ENCODE results near the gene RMND5B.
A peak's percentile ranks its signal among the peaks of the same experiment; 100 is the strongest.
"Not testable (repeated sequence)": the region's sequence is repeated elsewhere in the genome, so short reads cannot be mapped to it uniquely, and the experiment has no call there.

Gene RMND5B

GRCh38 chr5:178117923-178118701, 12.7 kb upstream of the RMND5B start:
- Mint-ChIP-seq H3K4me3 (no peak overlapping the region), H3K27ac (no peak overlapping the region), H3K4me1 (ENCODE audit: low read depth) (peaks cover 33% of the 10 kb centered on the region), H3K27me3 (ENCODE audit: low read depth) (peaks cover 10% of the 10 kb centered on the region), H3K36me3 (ENCODE audit: low read depth) (no peaks in the 10 kb centered on the region), H3K9me3 (no peaks in the 10 kb centered on the region)
- no peak for DNase-seq (ENCODE audit: low spot score)

- Mint-ChIP-seq H3K4me3 (no peak overlapping the region), H3K36me3 (ENCODE audit: low read depth) (no peaks in the 10 kb centered on the region), H3K4me1 (ENCODE audit: low read depth) (peaks cover 24% of the 10 kb centered on the region), H3K27me3 (ENCODE audit: low read depth) (no peaks in the 10 kb centered on the region), H3K9me3 (no peaks in the 10 kb centered on the region), H3K27ac (no peak overlapping the region)
- no peak for DNase-seq (ENCODE audit: low spot score)
Observed at GRCh38 chr5:178119915-178120606, 10.8 kb upstream of the RMND5B start.

- Mint-ChIP-seq H3K4me3 (no peak overlapping the region), H3K36me3 (ENCODE audit: low read depth) (no peaks in the 10 kb centered on the region), H3K4me1 (ENCODE audit: low read depth) (peaks cover 21% of the 10 kb centered on the region), H3K9me3 (no peaks in the 10 kb centered on the region), H3K27me3 (ENCODE audit: low read depth) (no peaks in the 10 kb centered on the region), H3K27ac (no peak overlapping the region)
- DNase-seq (ENCODE audit: low spot score) = peak; percentile 59
Observed at GRCh38 chr5:178120607-178121357, 10.0 kb upstream of the RMND5B start.

GRCh38 chr5:178121391-178122276, 9.2 kb upstream of the RMND5B start:
- H3K9me3 Mint-ChIP-seq = no peaks in the 10 kb centered on the region
- H3K27me3 Mint-ChIP-seq (ENCODE audit: low read depth) = no peaks in the 10 kb centered on the region
- H3K4me1 Mint-ChIP-seq (ENCODE audit: low read depth) = peaks cover 12% of the 10 kb centered on the region
- H3K4me3 Mint-ChIP-seq = no peak overlapping the region
- H3K36me3 Mint-ChIP-seq (ENCODE audit: low read depth) = no peaks in the 10 kb centered on the region
- no peak overlapping the region for H3K27ac Mint-ChIP-seq
- DNase-seq (ENCODE audit: low spot score) = no peak

- H3K27ac Mint-ChIP-seq = no peak overlapping the region
Observed at GRCh38 chr5:178122346-178122745, 8.5 kb upstream of the RMND5B start.

GRCh38 chr5:178123094-178123965, 7.5 kb upstream of the RMND5B start:
- H3K27ac Mint-ChIP-seq = no peak overlapping the region

More at GRCh38 chr5:178122346-178122745, 8.5 kb upstream of the RMND5B start:
- H3K4me1 Mint-ChIP-seq (ENCODE audit: low read depth) = peaks cover 6% of the 10 kb centered on the region
- H3K27me3 Mint-ChIP-seq (ENCODE audit: low read depth) = no peaks in the 10 kb centered on the region
- no peaks in the 10 kb centered on the region for H3K9me3 Mint-ChIP-seq
- no peaks in the 10 kb centered on the region for H3K36me3 Mint-ChIP-seq (ENCODE audit: low read depth)
- DNase-seq (ENCODE audit: low spot score) = no peak
- H3K4me3 Mint-ChIP-seq = no peak overlapping the region

GRCh38 chr5:178123966-178124925, 6.6 kb upstream of the RMND5B start:
- H3K4me1 Mint-ChIP-seq (ENCODE audit: low read depth) = peaks cover 6% of the 10 kb centered on the region
- H3K36me3 Mint-ChIP-seq (ENCODE audit: low read depth) = no peaks in the 10 kb centered on the region
- no peaks in the 10 kb centered on the region for H3K9me3 Mint-ChIP-seq
- H3K27me3 Mint-ChIP-seq (ENCODE audit: low read depth) = no peaks in the 10 kb centered on the region
- no peak overlapping the region for H3K27ac Mint-ChIP-seq
- DNase-seq (ENCODE audit: low spot score) = no peak
- H3K4me3 Mint-ChIP-seq = no peak overlapping the region

More at GRCh38 chr5:178123094-178123965, 7.5 kb upstream of the RMND5B start:
- no peak overlapping the region for H3K4me3 Mint-ChIP-seq
- H3K4me1 Mint-ChIP-seq (ENCODE audit: low read depth) = peaks cover 6% of the 10 kb centered on the region
- DNase-seq (ENCODE audit: low spot score) = no peak
- H3K36me3 Mint-ChIP-seq (ENCODE audit: low read depth) = no peaks in the 10 kb centered on the region
- no peaks in the 10 kb centered on the region for H3K9me3 Mint-ChIP-seq
- no peaks in the 10 kb centered on the region for H3K27me3 Mint-ChIP-seq (ENCODE audit: low read depth)

- H3K36me3 Mint-ChIP-seq (ENCODE audit: low read depth) = no peaks in the 10 kb centered on the region
- H3K4me1 Mint-ChIP-seq (ENCODE audit: low read depth) = peaks cover 9% of the 10 kb centered on the region
- no peak overlapping the region for H3K27ac Mint-ChIP-seq
- no peak overlapping the region for H3K4me3 Mint-ChIP-seq
- no peaks in the 10 kb centered on the region for H3K27me3 Mint-ChIP-seq (ENCODE audit: low read depth)
- DNase-seq (ENCODE audit: low spot score) = no peak
- no peaks in the 10 kb centered on the region for H3K9me3 Mint-ChIP-seq
Observed at GRCh38 chr5:178125253-178125906, 5.4 kb upstream of the RMND5B start.

GRCh38 chr5:178126556-178126955, 4.3 kb upstream of the RMND5B start:
- Mint-ChIP-seq H3K27ac (no peak overlapping the region), H3K36me3 (ENCODE audit: low read depth) (peaks cover 4% of the 10 kb centered on the region), H3K9me3 (no peaks in the 10 kb centered on the region), H3K4me3 (no peak overlapping the region), H3K4me1 (ENCODE audit: low read depth) (peaks cover 8% of the 10 kb centered on the region), H3K27me3 (ENCODE audit: low read depth) (no peaks in the 10 kb centered on the region)
- no peak for DNase-seq (ENCODE audit: low spot score)

- H3K27me3 Mint-ChIP-seq (ENCODE audit: low read depth); H3K36me3 Mint-ChIP-seq (ENCODE audit: low read depth): not testable (repeated sequence)
- peaks cover 13% of the 10 kb centered on the region for H3K4me1 Mint-ChIP-seq (ENCODE audit: low read depth)
Observed at GRCh38 chr5:178127300-178128009, 3.4 kb upstream of the RMND5B start.

GRCh38 chr5:178129296-178129695, 1.5 kb upstream of the RMND5B start:
- H3K27ac Mint-ChIP-seq = no peak overlapping the region
- H3K36me3 Mint-ChIP-seq (ENCODE audit: low read depth) = peaks cover 15% of the 10 kb centered on the region
- peak overlapping the region; percentile 29 for H3K4me3 Mint-ChIP-seq

More at GRCh38 chr5:178127300-178128009, 3.4 kb upstream of the RMND5B start:
- H3K4me3 Mint-ChIP-seq; H3K27ac Mint-ChIP-seq; DNase-seq (ENCODE audit: low spot score); H3K9me3 Mint-ChIP-seq: not testable (repeated sequence)

More at GRCh38 chr5:178129296-178129695, 1.5 kb upstream of the RMND5B start:
- DNase-seq (ENCODE audit: low spot score) = no peak
- H3K9me3 Mint-ChIP-seq = no peaks in the 10 kb centered on the region
- no peaks in the 10 kb centered on the region for H3K27me3 Mint-ChIP-seq (ENCODE audit: low read depth)
- H3K4me1 Mint-ChIP-seq (ENCODE audit: low read depth) = peaks cover 16% of the 10 kb centered on the region

All from T-helper 2 cell treated with Interferon-gamma antibody and Interleukin-4, amounts not matched to agents 5 μg/mL and 100 μg/mL, for 36 hours (primary cell).